NCI-H460 (cell line): ENCODE results near the gene GOLGA6B. TPM values are rescaled to one million over a fixed set of nuclear protein-coding genes. Genes with fewer than 3 reads are reported as not detected.
"Not testable (repeated sequence)": the region's sequence is repeated elsewhere in the genome, so short reads cannot be mapped to it uniquely, and the experiment has no call there.

Experiments
- DNase-seq: peaks from one replicate; pipeline ENCODE4 v3.0.0-alpha.2; 2016; ENCODE audit warnings: low read depth; ENCODE audit errors: extremely low read depth
- total RNA-seq: library from RNA; depleted of rRNA; stranded (reverse); fragments of >200 nt; shearing (Covaris generic); gene quantifications from 2 replicates; pipeline ENCODE4 v1.2.3, GENCODE V29; 2014

The GOLGA6B gene
- total RNA-seq, 1 experiment from 2014 or later, result not detected

- not testable (repeated sequence) for DNase-seq
These were observed 6.6 kb downstream of the GOLGA6B start for GRCh38 chr15:72661081-72661480.

- not testable (repeated sequence) for DNase-seq
These were observed 9.4 kb downstream of the GOLGA6B start for GRCh38 chr15:72663931-72664330.

- not testable (repeated sequence) for DNase-seq
These were observed 11.2 kb downstream of the GOLGA6B start for GRCh38 chr15:72665706-72666105.

- DNase-seq, result not testable (repeated sequence)
These were observed 15.3 kb downstream of the GOLGA6B start for GRCh38 chr15:72669803-72670202.

- peak; percentile 79 for DNase-seq
These were observed 16.3 kb downstream of the GOLGA6B start for GRCh38 chr15:72670656-72671352.

GRCh38 chr15:72671525-72671924, 17.0 kb downstream of the GOLGA6B start:
- DNase-seq, result no peak

GRCh38 chr15:72676838-72677237, 22.3 kb downstream of the GOLGA6B start:
- DNase-seq, result no peak

- no peak for DNase-seq
These were observed 26.4 kb downstream of the GOLGA6B start for GRCh38 chr15:72680931-72681330.

GRCh38 chr15:72682772-72683171, 28.3 kb downstream of the GOLGA6B start:
- DNase-seq, result no peak

- no peak for DNase-seq
These were observed 30.9 kb downstream of the GOLGA6B start for GRCh38 chr15:72685301-72685924.

- DNase-seq, result peak; percentile 81
These were observed 31.7 kb downstream of the GOLGA6B start, which contains the start of the genes BBS4 and HIGD2B for GRCh38 chr15:72685925-72686794. Gene BBS4, plus strand, starts transcription at chr15:72686207. Its CDS starts 21 bp downstream, at chr15:72686228. Gene HIGD2B, minus strand, starts transcription at chr15:72686182. Its CDS starts 9,808 bp downstream, at chr15:72676374.

GRCh38 chr15:72688697-72689096, 34.2 kb downstream of the GOLGA6B start:
- DNase-seq, result no peak

GRCh38 chr15:72690938-72691337, 36.4 kb downstream of the GOLGA6B start:
- DNase-seq, result no peak

- no peak for DNase-seq
These were observed 44.4 kb downstream of the GOLGA6B start for GRCh38 chr15:72698938-72699337.

GRCh38 chr15:72700076-72700475, 45.6 kb downstream of the GOLGA6B start:
- no peak for DNase-seq

GRCh38 chr15:72706266-72706665, 51.8 kb downstream of the GOLGA6B start:
- DNase-seq, result no peak

GRCh38 chr15:72708551-72709303, 54.2 kb downstream of the GOLGA6B start:
- DNase-seq, result not testable (repeated sequence)
